ENCODE results near the gene CEP76.
"Not testable (repeated sequence)": the region's sequence is repeated elsewhere in the genome, so short reads cannot be mapped to it uniquely, and the experiment has no call there.

The CEP76 gene

GRCh38 chr18:12703096-12703567, 609 bp upstream of the CEP76 start:
- no peak for DNase-seq (ENCODE audit: low spot score)

- DNase-seq (ENCODE audit: low spot score): no peak
These were observed 1.4 kb downstream of the CEP76 start for GRCh38 chr18:12701161-12701560.

- no peak for DNase-seq (ENCODE audit: low spot score)
These were observed 2.8 kb downstream of the CEP76 start for GRCh38 chr18:12699747-12700146.

- DNase-seq (ENCODE audit: low spot score): no peak
These were observed 8.5 kb downstream of the CEP76 start for GRCh38 chr18:12694032-12694431.

GRCh38 chr18:12692206-12692605, 10.3 kb downstream of the CEP76 start:
- DNase-seq (ENCODE audit: low spot score): no peak

GRCh38 chr18:12689256-12689850, 13.2 kb downstream of the CEP76 start:
- no peak for DNase-seq (ENCODE audit: low spot score)

GRCh38 chr18:12686100-12686499, 16.4 kb downstream of the CEP76 start:
- DNase-seq (ENCODE audit: low spot score): no peak

- no peak for DNase-seq (ENCODE audit: low spot score)
These were observed 23.2 kb downstream of the CEP76 start for GRCh38 chr18:12679183-12679786.

- DNase-seq (ENCODE audit: low spot score): no peak
These were observed 34.5 kb downstream of the CEP76 start for GRCh38 chr18:12668041-12668440.

- DNase-seq (ENCODE audit: low spot score): peak; percentile 53
These were observed 42.5 kb downstream of the CEP76 start for GRCh38 chr18:12659904-12660605.

- peak; percentile 45 for DNase-seq (ENCODE audit: low spot score)
These were observed 43.9 kb downstream of the CEP76 start for GRCh38 chr18:12658426-12659138.

- peak; percentile 69 for DNase-seq (ENCODE audit: low spot score)
These were observed 44.7 kb downstream of the CEP76 start, which contains the start of gene SPIRE1 for GRCh38 chr18:12657684-12658425. SPIRE1 (minus strand) TSS chr18:12658107; CDS start chr18:12657866, 241 bp downstream.

- DNase-seq (ENCODE audit: low spot score): peak; percentile 34
These were observed 45.4 kb downstream of the CEP76 start for GRCh38 chr18:12656938-12657683.

- peak; percentile 42 for DNase-seq (ENCODE audit: low spot score)
These were observed 46.0 kb downstream of the CEP76 start for GRCh38 chr18:12656605-12656937.

GRCh38 chr18:12654971-12655370, 47.6 kb downstream of the CEP76 start:
- no peak for DNase-seq (ENCODE audit: low spot score)

- peak; percentile 54 for DNase-seq (ENCODE audit: low spot score)
These were observed 49.6 kb downstream of the CEP76 start for GRCh38 chr18:12652861-12653401.

GRCh38 chr18:12651651-12652050, 50.9 kb downstream of the CEP76 start:
- no peak for DNase-seq (ENCODE audit: low spot score)

GRCh38 chr18:12647773-12648172, 54.8 kb downstream of the CEP76 start:
- no peak for DNase-seq (ENCODE audit: low spot score)

- no peak for DNase-seq (ENCODE audit: low spot score)
These were observed 56.7 kb downstream of the CEP76 start for GRCh38 chr18:12645751-12646203.

- no peak for DNase-seq (ENCODE audit: low spot score)
These were observed 57.3 kb downstream of the CEP76 start for GRCh38 chr18:12645254-12645653.

- not testable (repeated sequence) for DNase-seq (ENCODE audit: low spot score)
These were observed 58.8 kb downstream of the CEP76 start for GRCh38 chr18:12643756-12644155.
